PFSK-1 (cell line): ENCODE results near the gene PPP3CA.

ENCODE experiments used
- POLR2AphosphoS5 ChIP-seq: IDR thresholded peaks from 2 replicates; pipeline ENCODE4 v1.6.1; 2012; ENCODE audit warnings: low read depth, mild to moderate bottlenecking, control low read depth, low read length, moderate library complexity
- REST ChIP-seq, 2 experiments: IDR thresholded peaks; 2 replicates each; pipeline versions ENCODE4 v1.6.1 to v1.8.0; 2011 to 2012; ENCODE audit warnings: low read depth in 2 of 2, low read length in 2 of 2, control low read depth in 1 of 2, inconsistent platforms in 1 of 2, mild to moderate bottlenecking in 1 of 2, moderate library complexity in 1 of 2; ENCODE audit not compliant: insufficient read depth in 1 of 2

DNA sequence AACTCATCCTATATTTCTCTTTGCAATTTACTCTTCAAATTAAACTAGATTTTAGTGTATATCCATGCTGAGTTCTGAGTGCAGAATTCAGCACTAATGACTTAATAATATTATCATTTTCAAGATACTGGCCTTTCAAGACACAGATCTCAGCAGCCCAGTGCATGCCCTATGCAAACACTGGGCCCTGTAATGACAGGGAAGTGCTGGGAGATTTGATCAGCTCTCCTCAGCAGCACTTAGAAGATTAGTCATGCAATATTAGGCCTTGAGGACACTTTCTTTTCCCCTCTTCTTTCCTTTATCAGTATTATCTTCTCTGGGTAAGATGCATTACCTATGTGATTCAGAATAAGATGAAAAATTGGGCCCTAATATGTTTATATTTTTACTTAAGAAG is 207.1 kb downstream of the PPP3CA start:
- TF ChIP-seq REST (IDR thresholded peaks at IDR 0.05; ENCODE audit: insufficient read depth in 1 of 2, low read depth in 2 of 2, low read length in 2 of 2): no peak
- TF ChIP-seq POLR2AphosphoS5: no peak
